Mucosa of stomach (tissue), 1 donor: ENCODE measurements around the gene UNC119B.

Experiments
- H3K27me3 ChIP-seq: one replicate; pipeline ENCODE4 v1.7.0; 2013; ENCODE audit warnings: mild to moderate bottlenecking, low read length; ENCODE audit not compliant: control insufficient read depth, insufficient read depth
- H3K36me3 ChIP-seq: one replicate; pipeline ENCODE4 v1.7.0; 2013; ENCODE audit warnings: low read length; ENCODE audit not compliant: control insufficient read depth, insufficient read depth
- H3K4me1 ChIP-seq: one replicate; pipeline ENCODE4 v1.7.0; 2013; ENCODE audit warnings: mild to moderate bottlenecking, low read length; ENCODE audit not compliant: control insufficient read depth, insufficient read depth
- H3K4me3 ChIP-seq: one replicate; pipeline ENCODE4 v1.7.0; 2013; ENCODE audit warnings: low read length
- H3K9ac ChIP-seq: one replicate; pipeline ENCODE4 v1.7.0; 2013; ENCODE audit warnings: mild to moderate bottlenecking, low read length, moderate library complexity
- H3K9me3 ChIP-seq: one replicate; pipeline ENCODE4 v1.7.0; 2013; ENCODE audit warnings: mild to moderate bottlenecking, low read length, moderate library complexity; ENCODE audit not compliant: control insufficient read depth
- donor health status: Pancreatic carcinoma.

UNC119B gene

DNA sequence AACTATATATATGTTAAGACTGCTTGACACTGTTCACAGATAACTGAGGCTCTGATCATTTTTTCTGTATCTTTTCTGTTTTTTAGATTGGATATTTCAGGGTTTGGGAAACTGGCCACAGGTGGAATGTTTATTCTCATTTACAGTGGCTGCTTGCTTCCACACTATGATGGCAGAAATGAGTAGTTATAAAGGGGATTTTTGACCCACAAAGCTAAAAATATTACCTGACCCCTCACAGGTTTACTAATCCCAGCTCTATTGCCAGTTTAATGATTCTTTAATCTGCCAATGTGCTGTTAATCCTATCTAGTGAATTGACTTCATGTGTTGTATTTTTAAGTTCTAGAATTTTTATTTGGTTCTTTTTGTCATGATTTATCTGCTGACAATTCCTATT is 45.0 kb downstream of the UNC119B start:
- no peak overlapping the region for H3K9ac ChIP-seq
- H3K36me3 ChIP-seq, result no peaks in the 10 kb centered on the region

DNA sequence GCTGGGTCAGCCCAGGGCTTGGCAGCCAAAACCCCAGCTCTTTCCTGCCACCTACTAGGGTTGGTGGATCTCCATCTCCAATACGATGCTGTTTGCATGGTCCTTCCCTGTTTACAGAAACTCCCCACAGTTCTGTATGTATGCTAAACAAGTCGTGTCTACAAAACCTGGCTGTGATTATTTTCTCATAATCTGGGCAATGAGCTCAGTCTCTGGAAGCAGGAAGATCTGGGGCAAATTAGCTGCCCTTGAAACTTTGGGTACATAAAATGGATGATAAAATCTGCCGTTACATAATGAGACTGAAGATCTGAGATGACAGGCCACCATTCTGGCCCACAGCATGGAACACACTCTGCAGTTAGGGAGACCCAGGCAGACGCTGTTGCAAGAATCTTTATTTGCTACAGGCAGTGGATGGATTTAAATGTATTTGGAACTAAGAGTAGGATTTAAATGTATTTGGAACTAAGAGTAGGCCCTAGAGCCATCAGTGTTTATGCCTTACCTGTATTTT is 47.0 kb downstream of the UNC119B start:
- Histone ChIP-seq H3K36me3 (no peaks in the 10 kb centered on the region), H3K9ac (no peak overlapping the region), H3K9me3 (no peaks in the 10 kb centered on the region), H3K4me3 (no peak overlapping the region), H3K4me1 (no peaks in the 10 kb centered on the region), H3K27me3 (no peaks in the 10 kb centered on the region)

More for the DNA sequence above, 45.0 kb downstream of the UNC119B start:
- Histone ChIP-seq H3K4me1 (no peaks in the 10 kb centered on the region), H3K4me3 (no peak overlapping the region), H3K9me3 (no peaks in the 10 kb centered on the region), H3K27me3 (no peaks in the 10 kb centered on the region)

DNA sequence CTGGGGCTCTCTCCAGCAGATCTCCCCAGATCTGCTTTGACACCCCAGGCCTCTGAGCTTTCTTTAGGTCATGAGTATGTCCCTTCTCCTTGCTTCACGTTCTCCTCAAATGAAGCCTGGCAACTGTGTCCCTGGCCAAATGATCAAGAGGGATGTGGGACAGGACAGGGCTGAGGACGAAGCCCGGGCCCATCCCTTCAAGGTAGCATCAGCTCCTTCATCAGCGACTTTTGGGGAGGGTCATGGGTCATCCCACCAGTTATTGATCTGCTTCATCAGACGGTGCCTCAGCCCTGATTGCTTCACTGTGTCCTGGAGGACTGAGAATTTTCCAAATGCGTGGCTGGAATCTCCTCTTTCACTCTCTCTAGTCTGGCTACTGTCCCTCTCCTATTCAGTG is 47.7 kb downstream of the UNC119B start:
- Histone ChIP-seq H3K27me3 (no peaks in the 10 kb centered on the region), H3K36me3 (peaks cover 3% of the 10 kb centered on the region), H3K4me3 (no peak overlapping the region), H3K9me3 (no peaks in the 10 kb centered on the region), H3K9ac (no peak overlapping the region), H3K4me1 (no peaks in the 10 kb centered on the region)

DNA sequence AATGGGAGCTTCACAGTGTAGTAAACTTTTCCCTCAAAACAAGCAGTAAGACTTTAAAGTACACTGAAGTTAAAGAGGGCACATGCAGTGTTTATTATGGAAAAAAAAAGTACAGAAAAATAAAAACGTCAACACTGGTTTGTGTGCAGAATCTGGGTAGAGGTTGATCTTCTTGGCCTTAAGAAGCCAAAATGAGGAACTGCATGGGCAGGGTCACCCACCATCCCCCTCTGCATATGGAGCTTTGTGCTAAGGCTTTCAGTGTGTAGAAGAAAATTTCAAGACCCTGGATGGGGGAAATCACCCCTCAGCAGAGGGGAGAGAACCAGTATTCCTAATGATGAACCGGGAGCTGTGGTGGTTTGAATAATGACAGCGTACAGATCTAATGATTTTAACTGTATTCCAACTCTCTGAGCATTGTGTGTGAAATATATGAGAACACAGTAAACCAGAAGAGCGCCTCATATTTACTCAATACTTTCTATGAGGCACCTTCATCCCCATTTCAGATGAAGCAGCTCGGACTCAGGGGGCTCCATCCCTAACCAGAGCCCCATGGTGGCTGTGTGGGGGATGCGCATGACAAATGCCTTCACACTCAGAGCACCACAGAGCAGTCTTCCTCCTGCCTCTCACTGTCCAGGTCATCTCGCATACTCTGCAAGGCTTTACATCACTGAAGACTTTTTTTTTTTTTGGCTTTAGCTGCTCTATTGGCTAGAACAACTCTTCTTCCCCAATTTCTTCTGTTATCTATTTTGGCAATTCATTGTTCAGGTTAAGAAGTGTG is 48.7 kb downstream of the UNC119B start:
- H3K36me3 ChIP-seq, result peaks cover 5% of the 10 kb centered on the region
- H3K9me3 ChIP-seq, result no peaks in the 10 kb centered on the region
- no peak overlapping the region for H3K4me3 ChIP-seq
- H3K4me1 ChIP-seq, result no peaks in the 10 kb centered on the region
- no peaks in the 10 kb centered on the region for H3K27me3 ChIP-seq
- H3K9ac ChIP-seq, result no peak overlapping the region

DNA sequence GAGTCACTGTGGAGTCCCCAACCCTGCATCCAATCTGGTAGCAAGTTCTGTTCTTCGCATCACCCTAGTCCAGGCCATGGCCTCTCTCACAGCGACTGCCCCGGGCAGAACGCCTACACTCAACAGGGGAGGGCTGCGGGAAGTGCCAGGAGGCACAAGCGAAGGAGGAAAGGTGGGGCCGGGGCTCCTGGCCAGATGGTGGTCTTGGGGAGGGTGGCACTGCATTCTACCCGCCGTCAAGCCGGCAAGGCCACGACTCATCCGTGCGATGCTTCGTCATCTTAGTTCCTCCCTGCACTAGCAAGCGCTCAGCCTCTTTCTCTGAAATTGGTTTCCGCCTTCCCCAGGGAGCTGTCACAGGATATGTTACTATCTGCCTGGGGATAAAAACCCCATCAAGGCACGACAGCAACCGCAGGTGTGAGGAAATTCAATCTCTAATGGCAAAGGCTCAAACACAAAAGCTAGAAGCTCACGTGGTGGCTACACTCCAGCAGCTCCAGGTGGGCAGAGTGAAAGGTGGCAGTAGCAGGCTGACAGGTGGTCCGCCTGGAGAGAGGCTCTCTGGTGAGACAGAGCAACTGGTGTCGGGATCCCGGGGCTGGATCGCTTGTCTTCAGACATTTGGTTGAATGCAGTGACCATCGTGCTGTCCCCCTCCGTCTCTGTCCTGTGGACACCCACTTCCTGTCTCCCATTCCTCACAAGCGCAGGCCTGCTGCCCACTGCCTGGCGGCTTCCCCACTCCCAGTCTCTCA is 49.5 kb downstream of the UNC119B start:
- Histone ChIP-seq H3K9ac (no peak overlapping the region), H3K4me3 (no peak overlapping the region)

DNA sequence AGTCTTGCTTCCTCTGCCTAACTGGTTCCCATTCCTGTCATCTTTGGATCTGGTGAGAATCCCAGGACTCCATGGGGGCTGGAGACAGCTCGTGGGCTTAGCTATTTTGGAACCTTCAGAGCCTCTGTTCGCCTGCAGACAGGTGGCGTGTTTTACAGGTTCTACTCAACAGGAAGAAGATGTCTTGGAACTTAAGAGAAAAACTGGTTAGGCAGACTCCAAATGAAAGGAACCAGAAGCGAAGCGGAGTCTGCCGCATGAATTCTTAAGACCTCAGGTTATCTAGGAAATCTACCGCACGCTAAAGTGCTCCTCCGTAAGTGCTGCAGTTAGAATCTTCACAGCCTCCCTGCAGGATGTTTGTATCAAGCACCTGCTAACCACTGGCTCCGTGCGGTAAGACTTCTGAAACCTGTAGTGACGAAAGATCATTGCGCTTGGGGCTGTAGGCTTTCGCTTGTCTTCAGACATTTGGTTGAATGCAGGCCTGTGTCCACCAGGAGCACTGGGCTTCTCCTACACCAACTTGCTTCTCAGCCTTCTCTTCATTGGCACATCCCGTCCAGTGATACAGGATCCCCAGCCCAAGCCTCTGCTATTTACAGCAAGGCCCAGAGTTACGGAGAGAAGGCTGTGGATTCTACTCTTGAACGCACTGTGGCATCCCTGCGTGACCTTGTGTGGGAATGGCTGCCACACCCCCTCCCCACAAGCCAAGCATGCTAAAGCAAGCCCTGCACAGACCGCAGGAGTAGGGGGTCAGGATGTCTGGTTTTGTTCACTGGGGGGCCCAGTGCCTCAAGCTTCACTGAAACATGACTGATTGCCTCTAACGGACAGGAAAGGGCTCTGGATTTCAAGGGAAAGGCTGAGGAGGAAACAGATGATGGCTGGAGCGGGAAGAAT is 50.3 kb downstream of the UNC119B start:
- H3K9me3 ChIP-seq, result no peaks in the 10 kb centered on the region
- peaks cover 5% of the 10 kb centered on the region for H3K36me3 ChIP-seq
- H3K4me3 ChIP-seq, result no peak overlapping the region
- no peak overlapping the region for H3K9ac ChIP-seq
- no peaks in the 10 kb centered on the region for H3K27me3 ChIP-seq
- H3K4me1 ChIP-seq, result no peaks in the 10 kb centered on the region

More for the DNA sequence above, 49.5 kb downstream of the UNC119B start:
- Histone ChIP-seq H3K36me3 (peaks cover 5% of the 10 kb centered on the region), H3K9me3 (no peaks in the 10 kb centered on the region), H3K4me1 (no peaks in the 10 kb centered on the region), H3K27me3 (no peaks in the 10 kb centered on the region)

DNA sequence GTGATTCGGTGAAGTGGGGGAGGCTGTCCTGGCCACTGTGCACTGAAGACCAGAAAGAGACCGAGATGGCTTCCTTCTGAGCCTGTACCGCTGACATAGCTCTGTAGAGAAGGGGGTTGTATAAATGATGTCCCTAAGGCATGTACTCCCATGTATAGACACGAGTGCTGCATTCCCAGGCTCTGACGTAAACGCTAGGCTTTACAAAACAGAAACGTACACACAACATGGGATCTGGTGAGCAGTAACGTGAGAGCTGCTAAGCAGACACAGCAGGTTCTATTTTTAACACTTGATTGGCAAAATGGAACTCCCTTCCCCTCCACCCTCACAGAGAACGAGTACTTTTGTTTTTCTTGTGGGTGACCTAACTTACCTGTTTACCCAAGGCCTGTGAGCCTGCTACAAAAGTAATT is 51.3 kb downstream of the UNC119B start:
- peaks cover 8% of the 10 kb centered on the region for H3K36me3 ChIP-seq
- no peaks in the 10 kb centered on the region for H3K27me3 ChIP-seq
- no peak overlapping the region for H3K9ac ChIP-seq
- H3K4me3 ChIP-seq, result no peak overlapping the region
- H3K4me1 ChIP-seq, result no peaks in the 10 kb centered on the region
- no peaks in the 10 kb centered on the region for H3K9me3 ChIP-seq

DNA sequence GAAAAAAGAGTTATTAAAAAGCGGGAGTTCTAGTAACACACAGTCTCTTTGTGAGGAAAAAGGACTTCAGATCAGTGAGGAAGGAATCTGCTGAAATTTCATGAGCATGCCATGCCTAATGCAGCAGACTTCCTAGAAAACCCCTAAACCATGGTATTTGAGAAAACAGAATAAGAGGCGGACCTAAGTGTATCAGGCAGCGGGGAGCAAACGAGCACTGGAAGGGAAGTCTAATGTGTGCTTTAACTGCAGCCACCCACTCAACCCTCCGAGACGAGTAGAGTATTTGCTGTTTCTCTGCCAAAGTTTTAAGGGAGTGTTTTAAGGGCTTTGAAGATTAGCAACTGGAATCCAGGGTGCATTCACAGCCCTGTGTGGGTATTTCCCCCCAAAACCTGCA is 51.8 kb downstream of the UNC119B start:
- H3K4me1 ChIP-seq, result no peaks in the 10 kb centered on the region
- H3K36me3 ChIP-seq, result peaks cover 11% of the 10 kb centered on the region
- no peak overlapping the region for H3K9ac ChIP-seq

DNA sequence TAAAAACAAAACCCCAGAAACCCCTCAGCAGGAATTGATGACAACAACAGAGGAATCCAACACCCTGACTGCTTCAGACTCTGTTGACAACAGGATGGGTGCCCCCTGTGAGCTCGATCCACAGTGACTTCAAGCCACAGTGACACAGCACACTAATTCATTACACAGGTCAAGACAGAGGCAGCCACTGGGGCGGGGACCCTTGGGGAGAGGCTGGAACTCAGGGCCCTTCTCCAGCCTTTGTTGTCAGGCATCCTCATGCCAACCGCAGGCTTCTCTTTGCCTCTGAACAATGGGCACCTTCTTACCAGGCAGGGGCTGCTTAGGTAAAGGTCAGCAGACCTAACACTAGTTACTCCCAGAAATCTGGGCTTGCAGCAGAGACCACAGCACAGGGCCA is 53.0 kb downstream of the UNC119B start:
- Histone ChIP-seq H3K36me3 (peaks cover 13% of the 10 kb centered on the region), H3K4me1 (no peaks in the 10 kb centered on the region)

More for the DNA sequence above, 51.8 kb downstream of the UNC119B start:
- Histone ChIP-seq H3K4me3 (no peak overlapping the region), H3K27me3 (no peaks in the 10 kb centered on the region), H3K9me3 (no peaks in the 10 kb centered on the region)

DNA sequence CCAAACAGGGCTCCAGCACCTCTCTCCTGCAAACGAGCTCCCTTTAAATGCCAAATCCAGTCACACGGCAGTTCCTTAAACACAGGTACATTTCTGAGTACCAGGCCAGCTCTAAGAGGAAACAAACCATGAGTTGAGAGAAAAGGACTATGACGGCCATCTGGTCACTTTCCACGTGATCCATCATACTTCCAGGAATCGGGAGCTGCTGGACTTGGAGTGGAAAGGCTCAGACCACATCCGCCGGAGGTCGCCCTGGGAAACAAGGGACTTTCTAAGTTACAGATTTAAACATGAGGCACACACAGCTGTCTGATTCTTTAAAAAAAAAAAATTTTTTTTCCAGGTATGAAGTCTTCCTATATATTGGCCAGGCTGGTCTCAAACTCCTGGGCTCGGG is 54.6 kb downstream of the UNC119B start:
- Histone ChIP-seq H3K9me3 (no peaks in the 10 kb centered on the region), H3K27me3 (no peaks in the 10 kb centered on the region), H3K4me1 (no peaks in the 10 kb centered on the region), H3K36me3 (peaks cover 13% of the 10 kb centered on the region), H3K4me3 (no peak overlapping the region), H3K9ac (no peak overlapping the region)

More for the DNA sequence above, 53.0 kb downstream of the UNC119B start:
- no peaks in the 10 kb centered on the region for H3K9me3 ChIP-seq
- no peak overlapping the region for H3K4me3 ChIP-seq
- no peaks in the 10 kb centered on the region for H3K27me3 ChIP-seq
- H3K9ac ChIP-seq, result no peak overlapping the region

DNA sequence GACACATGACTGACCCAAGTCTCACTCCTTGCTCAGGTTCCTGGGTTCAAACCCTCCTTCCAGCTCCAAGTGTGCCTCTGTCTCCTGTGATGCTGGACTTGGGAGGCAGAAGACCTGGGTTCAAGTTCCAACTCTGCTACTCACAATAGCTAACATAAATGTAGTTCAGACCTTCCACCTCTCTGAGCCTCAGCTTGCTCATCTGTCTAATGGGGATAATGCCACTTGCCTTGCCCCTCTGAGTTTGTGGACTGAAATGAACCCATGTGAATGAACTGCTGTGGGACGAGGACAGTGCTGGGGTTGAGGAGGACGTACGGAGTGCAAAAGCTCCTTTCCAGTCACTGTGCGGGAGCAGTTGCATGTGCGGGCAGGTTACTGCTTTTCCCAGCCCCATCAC is 56.3 kb downstream of the UNC119B start:
- Histone ChIP-seq H3K27me3 (no peaks in the 10 kb centered on the region), H3K9ac (no peak overlapping the region), H3K4me3 (no peak overlapping the region), H3K36me3 (peaks cover 13% of the 10 kb centered on the region), H3K9me3 (no peaks in the 10 kb centered on the region), H3K4me1 (no peaks in the 10 kb centered on the region)
